GM23338 (cell line): ENCODE data around the gene CTDSP2. TPM values are rescaled to one million over a fixed set of nuclear protein-coding genes. Genes with fewer than 3 reads are reported as not detected.

Source experiments
- ATAC-seq: fragments of 200-7000 bp; cut with Tn5 transposase; 3 replicates; pipeline ENCODE4 v1.9.1; 2020
- DNase-seq: peaks from one replicate; pipeline ENCODE4 v3.0.0-alpha.2; 2015; ENCODE audit warnings: low spot score
- H2AFZ ChIP-seq: fragments of 200-600 bp; sonication (generic); 2 replicates; pipeline ENCODE4 v1.8.0; 2016; ENCODE audit warnings: antibody characterized with exemption, mild to moderate bottlenecking, moderate library complexity
- H3F3A ChIP-seq: fragments of 200-600 bp; sonication (generic); replicated peaks from 2 replicates; pipeline ENCODE4 v1.8.0; 2017; ENCODE audit warnings: antibody characterized with exemption, mixed run types, low read depth
- H3K27ac ChIP-seq: fragments of 200-600 bp; sonication (generic); 2 replicates; pipeline ENCODE4 v1.6.1; 2016; ENCODE audit warnings: low read depth
- H3K27me3 ChIP-seq: fragments of 200-600 bp; sonication (generic); 2 replicates; pipeline ENCODE4 v1.8.0; 2016; ENCODE audit warnings: mild to moderate bottlenecking, mixed run types, moderate library complexity; ENCODE audit not compliant: insufficient read depth
- H3K36me3 ChIP-seq: fragments of 200-600 bp; sonication (generic); 2 replicates; pipeline ENCODE4 v1.8.0; 2016; ENCODE audit warnings: mild to moderate bottlenecking; ENCODE audit not compliant: insufficient read depth
- H3K4me1 ChIP-seq: fragments of 200-600 bp; sonication (generic); 2 replicates; pipeline ENCODE4 v1.8.0; 2016; ENCODE audit warnings: mild to moderate bottlenecking, moderate library complexity; ENCODE audit not compliant: insufficient read depth
- H3K4me2 ChIP-seq: fragments of 200-600 bp; sonication (generic); 2 replicates; pipeline ENCODE4 v1.7.1; 2017; ENCODE audit warnings: mixed run types
- H3K4me3 ChIP-seq: fragments of 200-600 bp; sonication (generic); 2 replicates; pipeline ENCODE4 v1.6.1; 2016; ENCODE audit warnings: mixed run types
- H3K79me2 ChIP-seq: fragments of 200-600 bp; sonication (generic); replicated peaks from 2 replicates; pipeline ENCODE4 v1.8.0; 2017; ENCODE audit warnings: mild to moderate bottlenecking; ENCODE audit not compliant: insufficient read depth
- H3K9me2 ChIP-seq: fragments of 200-600 bp; sonication (generic); 2 replicates; pipeline ENCODE4 v1.8.0; 2017; ENCODE audit not compliant: insufficient read depth
- H4K20me1 ChIP-seq: fragments of 200-600 bp; sonication (generic); replicated peaks from 2 replicates; pipeline ENCODE4 v1.8.0; 2017; ENCODE audit warnings: mild to moderate bottlenecking; ENCODE audit not compliant: insufficient read depth
- H3K27ac Mint-ChIP-seq: 2 replicates; pipeline ENCODE4 v1.8.0; 2020; ENCODE audit warnings: inconsistent platforms, mild to moderate bottlenecking, moderate library complexity, mixed read lengths
- H3K27me3 Mint-ChIP-seq: 3 replicates; pipeline ENCODE4 v1.8.0; 2022; ENCODE audit warnings: low read depth, mild to moderate bottlenecking, moderate library complexity, mixed read lengths, inconsistent platforms; ENCODE audit not compliant: insufficient read depth, poor library complexity
- H3K36me3 Mint-ChIP-seq: 3 replicates; pipeline ENCODE4 v1.8.0; 2021; ENCODE audit warnings: low read depth, mild to moderate bottlenecking, inconsistent platforms, moderate library complexity, mixed read lengths
- H3K4me1 Mint-ChIP-seq: 3 replicates; pipeline ENCODE4 v1.8.0; 2020; ENCODE audit warnings: mild to moderate bottlenecking, inconsistent platforms, mixed read lengths
- H3K4me3 Mint-ChIP-seq: 3 replicates; pipeline ENCODE4 v1.8.0; 2021; ENCODE audit warnings: moderate library complexity, mild to moderate bottlenecking, inconsistent platforms, mixed read lengths
- H3K9me3 Mint-ChIP-seq: 3 replicates; pipeline ENCODE4 v1.8.0; 2020; ENCODE audit warnings: moderate library complexity, mild to moderate bottlenecking, inconsistent platforms, mixed read lengths
- CREB1 ChIP-seq: fragments of 250-450 bp; sonication (Bioruptor Pico); IDR thresholded peaks from 2 replicates; pipeline ENCODE4 v1.5.0; 2020; ENCODE audit warnings: low read depth, mild to moderate bottlenecking, moderate library complexity
- NANOG ChIP-seq: IDR thresholded peaks from 2 replicates; pipeline ENCODE4 v1.6.1; 2016; ENCODE audit warnings: antibody characterized with exemption, borderline replicate concordance
- polyA plus RNA-seq: library from polyadenylated mRNA; unstranded; fragments of >200 nt; fragmentation: Nextera tagmentation; extraction: Ambion mirVana; gene quantifications from 2 replicates; pipeline ENCODE4 v1.2.1, GENCODE V29; 2016
- total RNA-seq: library from RNA; depleted of rRNA; stranded (reverse); fragments of >200 nt; shearing (Covaris generic); gene quantifications from 2 replicates; pipeline ENCODE4 v1.2.3, GENCODE V29; 2014
- TF ChIP-seq, protein P1 (sequence below), 2 experiments: fragments of 200-600 bp in 1 of 2; sonication (generic) in 1 of 2; conservative IDR thresholded peaks; 2 replicates each; pipeline versions ENCODE4 v1.5.1 to v1.6.1; 2016 to 2017; ENCODE audit warnings: antibody characterized with exemption in 2 of 2, low read depth in 2 of 2, mild to moderate bottlenecking in 2 of 2, moderate library complexity in 1 of 2
- TF ChIP-seq, protein P2 (sequence below): fragments of 250-450 bp; sonication (Bioruptor Pico); IDR thresholded peaks from 2 replicates; pipeline ENCODE4 v1.5.0; 2020; ENCODE audit warnings: mild to moderate bottlenecking, moderate library complexity
- TF ChIP-seq, protein P3 (sequence below): IDR thresholded peaks from one replicate; pipeline ENCODE4 v1.6.1; 2018; ENCODE audit warnings: antibody characterized with exemption; ENCODE audit not compliant: unreplicated experiment

The CTDSP2 gene
- total and polyA plus RNA-seq, 2 experiments from 2014 or later, result 22.8 to 81.9 TPM

DNA sequence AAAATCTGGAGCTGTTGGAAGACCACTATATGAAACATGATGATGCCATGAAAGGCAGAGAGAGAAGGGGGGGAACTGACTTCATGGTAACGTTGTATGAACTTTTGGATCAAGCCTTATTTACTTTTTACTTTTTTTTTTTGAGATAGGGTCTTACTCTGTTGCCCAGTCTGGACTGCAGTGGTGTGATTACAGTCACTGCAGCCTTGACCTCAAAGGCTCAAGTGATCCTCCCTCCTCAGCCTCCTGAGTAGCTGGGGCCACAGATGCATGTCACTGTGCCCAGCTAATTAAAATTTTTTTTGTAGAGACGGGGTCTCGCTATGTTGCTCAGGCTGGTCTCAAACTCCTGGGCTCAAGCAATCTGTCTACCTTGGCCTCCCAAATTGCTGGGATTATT is 31.3 kb upstream of the CTDSP2 start:
- no peaks in the 10 kb centered on the region for H3K4me1 Mint-ChIP-seq
- H3K79me2 ChIP-seq, result no peaks in the 10 kb centered on the region
- H3K27me3 ChIP-seq, result no peaks in the 10 kb centered on the region
- H3K4me1 ChIP-seq, result no peaks in the 10 kb centered on the region
- no peak for DNase-seq
- no peaks in the 10 kb centered on the region for H3F3A ChIP-seq
- no peak overlapping the region for H3K4me3 ChIP-seq
- H3K9me2 ChIP-seq, result no peaks in the 10 kb centered on the region
- no peak overlapping the region for H3K27ac ChIP-seq
- no peaks in the 10 kb centered on the region for H4K20me1 ChIP-seq
- no peak overlapping the region for H3K27ac Mint-ChIP-seq
- peaks cover 3% of the 10 kb centered on the region for H3K27me3 Mint-ChIP-seq
- no peak overlapping the region for H2AFZ ChIP-seq
- H3K4me2 ChIP-seq, result no peak overlapping the region
- H3K4me3 Mint-ChIP-seq, result no peak overlapping the region
- TF ChIP-seq, protein P1, sequence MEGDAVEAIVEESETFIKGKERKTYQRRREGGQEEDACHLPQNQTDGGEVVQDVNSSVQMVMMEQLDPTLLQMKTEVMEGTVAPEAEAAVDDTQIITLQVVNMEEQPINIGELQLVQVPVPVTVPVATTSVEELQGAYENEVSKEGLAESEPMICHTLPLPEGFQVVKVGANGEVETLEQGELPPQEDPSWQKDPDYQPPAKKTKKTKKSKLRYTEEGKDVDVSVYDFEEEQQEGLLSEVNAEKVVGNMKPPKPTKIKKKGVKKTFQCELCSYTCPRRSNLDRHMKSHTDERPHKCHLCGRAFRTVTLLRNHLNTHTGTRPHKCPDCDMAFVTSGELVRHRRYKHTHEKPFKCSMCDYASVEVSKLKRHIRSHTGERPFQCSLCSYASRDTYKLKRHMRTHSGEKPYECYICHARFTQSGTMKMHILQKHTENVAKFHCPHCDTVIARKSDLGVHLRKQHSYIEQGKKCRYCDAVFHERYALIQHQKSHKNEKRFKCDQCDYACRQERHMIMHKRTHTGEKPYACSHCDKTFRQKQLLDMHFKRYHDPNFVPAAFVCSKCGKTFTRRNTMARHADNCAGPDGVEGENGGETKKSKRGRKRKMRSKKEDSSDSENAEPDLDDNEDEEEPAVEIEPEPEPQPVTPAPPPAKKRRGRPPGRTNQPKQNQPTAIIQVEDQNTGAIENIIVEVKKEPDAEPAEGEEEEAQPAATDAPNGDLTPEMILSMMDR (conservative IDR thresholded peaks at IDR 0.05; ENCODE audit: low read depth in 2 of 2), result no peak
- TF ChIP-seq NANOG, result no peak
- TF ChIP-seq, protein P2, sequence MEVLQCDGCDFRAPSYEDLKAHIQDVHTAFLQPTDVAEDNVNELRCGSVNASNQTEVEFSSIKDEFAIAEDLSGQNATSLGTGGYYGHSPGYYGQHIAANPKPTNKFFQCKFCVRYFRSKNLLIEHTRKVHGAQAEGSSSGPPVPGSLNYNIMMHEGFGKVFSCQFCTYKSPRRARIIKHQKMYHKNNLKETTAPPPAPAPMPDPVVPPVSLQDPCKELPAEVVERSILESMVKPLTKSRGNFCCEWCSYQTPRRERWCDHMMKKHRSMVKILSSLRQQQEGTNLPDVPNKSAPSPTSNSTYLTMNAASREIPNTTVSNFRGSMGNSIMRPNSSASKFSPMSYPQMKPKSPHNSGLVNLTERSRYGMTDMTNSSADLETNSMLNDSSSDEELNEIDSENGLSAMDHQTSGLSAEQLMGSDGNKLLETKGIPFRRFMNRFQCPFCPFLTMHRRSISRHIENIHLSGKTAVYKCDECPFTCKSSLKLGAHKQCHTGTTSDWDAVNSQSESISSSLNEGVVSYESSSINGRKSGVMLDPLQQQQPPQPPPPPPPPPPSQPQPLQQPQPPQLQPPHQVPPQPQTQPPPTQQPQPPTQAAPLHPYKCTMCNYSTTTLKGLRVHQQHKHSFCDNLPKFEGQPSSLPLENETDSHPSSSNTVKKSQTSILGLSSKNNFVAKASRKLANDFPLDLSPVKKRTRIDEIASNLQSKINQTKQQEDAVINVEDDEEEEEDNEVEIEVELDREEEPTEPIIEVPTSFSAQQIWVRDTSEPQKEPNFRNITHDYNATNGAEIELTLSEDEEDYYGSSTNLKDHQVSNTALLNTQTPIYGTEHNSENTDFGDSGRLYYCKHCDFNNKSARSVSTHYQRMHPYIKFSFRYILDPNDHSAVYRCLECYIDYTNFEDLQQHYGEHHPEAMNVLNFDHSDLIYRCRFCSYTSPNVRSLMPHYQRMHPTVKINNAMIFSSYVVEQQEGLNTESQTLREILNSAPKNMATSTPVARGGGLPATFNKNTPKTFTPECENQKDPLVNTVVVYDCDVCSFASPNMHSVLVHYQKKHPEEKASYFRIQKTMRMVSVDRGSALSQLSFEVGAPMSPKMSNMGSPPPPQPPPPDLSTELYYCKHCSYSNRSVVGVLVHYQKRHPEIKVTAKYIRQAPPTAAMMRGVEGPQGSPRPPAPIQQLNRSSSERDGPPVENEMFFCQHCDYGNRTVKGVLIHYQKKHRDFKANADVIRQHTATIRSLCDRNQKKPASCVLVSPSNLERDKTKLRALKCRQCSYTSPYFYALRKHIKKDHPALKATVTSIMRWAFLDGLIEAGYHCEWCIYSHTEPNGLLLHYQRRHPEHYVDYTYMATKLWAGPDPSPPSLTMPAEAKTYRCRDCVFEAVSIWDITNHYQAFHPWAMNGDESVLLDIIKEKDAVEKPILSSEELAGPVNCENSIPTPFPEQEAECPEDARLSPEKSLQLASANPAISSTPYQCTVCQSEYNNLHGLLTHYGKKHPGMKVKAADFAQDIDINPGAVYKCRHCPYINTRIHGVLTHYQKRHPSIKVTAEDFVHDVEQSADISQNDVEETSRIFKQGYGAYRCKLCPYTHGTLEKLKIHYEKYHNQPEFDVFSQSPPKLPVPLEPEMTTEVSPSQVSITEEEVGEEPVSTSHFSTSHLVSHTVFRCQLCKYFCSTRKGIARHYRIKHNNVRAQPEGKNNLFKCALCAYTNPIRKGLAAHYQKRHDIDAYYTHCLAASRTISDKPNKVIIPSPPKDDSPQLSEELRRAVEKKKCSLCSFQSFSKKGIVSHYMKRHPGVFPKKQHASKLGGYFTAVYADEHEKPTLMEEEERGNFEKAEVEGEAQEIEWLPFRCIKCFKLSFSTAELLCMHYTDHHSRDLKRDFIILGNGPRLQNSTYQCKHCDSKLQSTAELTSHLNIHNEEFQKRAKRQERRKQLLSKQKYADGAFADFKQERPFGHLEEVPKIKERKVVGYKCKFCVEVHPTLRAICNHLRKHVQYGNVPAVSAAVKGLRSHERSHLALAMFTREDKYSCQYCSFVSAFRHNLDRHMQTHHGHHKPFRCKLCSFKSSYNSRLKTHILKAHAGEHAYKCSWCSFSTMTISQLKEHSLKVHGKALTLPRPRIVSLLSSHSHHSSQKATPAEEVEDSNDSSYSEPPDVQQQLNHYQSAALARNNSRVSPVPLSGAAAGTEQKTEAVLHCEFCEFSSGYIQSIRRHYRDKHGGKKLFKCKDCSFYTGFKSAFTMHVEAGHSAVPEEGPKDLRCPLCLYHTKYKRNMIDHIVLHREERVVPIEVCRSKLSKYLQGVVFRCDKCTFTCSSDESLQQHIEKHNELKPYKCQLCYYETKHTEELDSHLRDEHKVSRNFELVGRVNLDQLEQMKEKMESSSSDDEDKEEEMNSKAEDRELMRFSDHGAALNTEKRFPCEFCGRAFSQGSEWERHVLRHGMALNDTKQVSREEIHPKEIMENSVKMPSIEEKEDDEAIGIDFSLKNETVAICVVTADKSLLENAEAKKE (CRISPR knock-in tag), result no peak
- TF ChIP-seq, protein P3, sequence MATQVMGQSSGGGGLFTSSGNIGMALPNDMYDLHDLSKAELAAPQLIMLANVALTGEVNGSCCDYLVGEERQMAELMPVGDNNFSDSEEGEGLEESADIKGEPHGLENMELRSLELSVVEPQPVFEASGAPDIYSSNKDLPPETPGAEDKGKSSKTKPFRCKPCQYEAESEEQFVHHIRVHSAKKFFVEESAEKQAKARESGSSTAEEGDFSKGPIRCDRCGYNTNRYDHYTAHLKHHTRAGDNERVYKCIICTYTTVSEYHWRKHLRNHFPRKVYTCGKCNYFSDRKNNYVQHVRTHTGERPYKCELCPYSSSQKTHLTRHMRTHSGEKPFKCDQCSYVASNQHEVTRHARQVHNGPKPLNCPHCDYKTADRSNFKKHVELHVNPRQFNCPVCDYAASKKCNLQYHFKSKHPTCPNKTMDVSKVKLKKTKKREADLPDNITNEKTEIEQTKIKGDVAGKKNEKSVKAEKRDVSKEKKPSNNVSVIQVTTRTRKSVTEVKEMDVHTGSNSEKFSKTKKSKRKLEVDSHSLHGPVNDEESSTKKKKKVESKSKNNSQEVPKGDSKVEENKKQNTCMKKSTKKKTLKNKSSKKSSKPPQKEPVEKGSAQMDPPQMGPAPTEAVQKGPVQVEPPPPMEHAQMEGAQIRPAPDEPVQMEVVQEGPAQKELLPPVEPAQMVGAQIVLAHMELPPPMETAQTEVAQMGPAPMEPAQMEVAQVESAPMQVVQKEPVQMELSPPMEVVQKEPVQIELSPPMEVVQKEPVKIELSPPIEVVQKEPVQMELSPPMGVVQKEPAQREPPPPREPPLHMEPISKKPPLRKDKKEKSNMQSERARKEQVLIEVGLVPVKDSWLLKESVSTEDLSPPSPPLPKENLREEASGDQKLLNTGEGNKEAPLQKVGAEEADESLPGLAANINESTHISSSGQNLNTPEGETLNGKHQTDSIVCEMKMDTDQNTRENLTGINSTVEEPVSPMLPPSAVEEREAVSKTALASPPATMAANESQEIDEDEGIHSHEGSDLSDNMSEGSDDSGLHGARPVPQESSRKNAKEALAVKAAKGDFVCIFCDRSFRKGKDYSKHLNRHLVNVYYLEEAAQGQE, result no peak
- no peak for TF ChIP-seq CREB1 (CRISPR knock-in tag)
- no peaks in the 10 kb centered on the region for H3K36me3 ChIP-seq
- no peaks in the 10 kb centered on the region for H3K9me3 Mint-ChIP-seq
- no peak for ATAC-seq
- H3K36me3 Mint-ChIP-seq, result peaks cover 2% of the 10 kb centered on the region; the same call in 1 of the 3 replicates
